ENCODE data around the gene PPP2R5B. TPM values are rescaled to one million over a fixed set of nuclear protein-coding genes. Genes with fewer than 3 reads are reported as not detected.
A peak's percentile ranks its signal among the peaks of the same experiment; 100 is the strongest.

Gene PPP2R5B
- total RNA-seq, 1 donor from 2014 or later = 5.7 TPM

- peaks cover 24% of the 10 kb centered on the region for H4K20me1 ChIP-seq (ENCODE audit: low read depth)
- H3K27ac Mint-ChIP-seq = peak overlapping the region; percentile 67
These were observed 47.6 kb upstream of the PPP2R5B start for GRCh38 chr11:64876835-64877341.

GRCh38 chr11:64877390-64878222 is 46.9 kb upstream of the PPP2R5B start:
- Histone ChIP-seq H3K36me3 (no peaks in the 10 kb centered on the region), H4K20me1 (ENCODE audit: low read depth) (peaks cover 24% of the 10 kb centered on the region), H3K4me3 (peak overlapping the region; percentile 88), H3F3A (ENCODE audit: low read depth) (peaks cover 15% of the 10 kb centered on the region), H2AFZ (replicated peaks) (peak overlapping the region; percentile 90), H3K27me3 (no peaks in the 10 kb centered on the region), H3K9me3 (ENCODE audit: low read depth) (no peaks in the 10 kb centered on the region), H3K9ac (peak overlapping the region; percentile 43), H3K4me1 (peaks cover 18% of the 10 kb centered on the region), H3K27ac (no peak overlapping the region), H3K79me2 (ENCODE audit: low read depth) (peaks cover 17% of the 10 kb centered on the region), H3K4me2 (peak overlapping the region; percentile 88)
- Mint-ChIP-seq H3K4me3 (peak overlapping the region; percentile 98), H3K27ac (peak overlapping the region; percentile 90), H3K4me1 (peaks cover 52% of the 10 kb centered on the region), H3K27me3 (ENCODE audit: insufficient read depth, low read depth) (peaks cover 5% of the 10 kb centered on the region), H3K9me3 (no peaks in the 10 kb centered on the region), H3K36me3 (peaks cover 6% of the 10 kb centered on the region)
- DNase-seq (ENCODE audit: low spot score) = peak; percentile 48
- TF ChIP-seq EZH2phosphoT487 (IDR thresholded peaks at IDR 0.05) (no peak), EZH2 (IDR thresholded peaks at IDR 0.05) (no peak), CTCF (IDR thresholded peaks at IDR 0.05) (no peak)

More at GRCh38 chr11:64876835-64877341, 47.6 kb upstream of the PPP2R5B start:
- Histone ChIP-seq H3K9me3 (ENCODE audit: low read depth) (no peaks in the 10 kb centered on the region), H3K4me3 (peak overlapping the region; percentile 88), H3K36me3 (no peaks in the 10 kb centered on the region), H3K27ac (no peak overlapping the region), H3K27me3 (no peaks in the 10 kb centered on the region), H3K79me2 (ENCODE audit: low read depth) (peaks cover 17% of the 10 kb centered on the region), H2AFZ (replicated peaks) (no peak overlapping the region), H3K4me2 (peak overlapping the region; percentile 88), H3F3A (ENCODE audit: low read depth) (peaks cover 15% of the 10 kb centered on the region), H3K4me1 (peaks cover 18% of the 10 kb centered on the region), H3K9ac (peak overlapping the region; percentile 43)
- peak overlapping the region; percentile 98 for H3K4me3 Mint-ChIP-seq
- H3K27me3 Mint-ChIP-seq (ENCODE audit: insufficient read depth, low read depth) = peaks cover 5% of the 10 kb centered on the region
- peak; percentile 49 for DNase-seq (ENCODE audit: low spot score)
- H3K9me3 Mint-ChIP-seq = no peaks in the 10 kb centered on the region
- H3K4me1 Mint-ChIP-seq = peaks cover 53% of the 10 kb centered on the region
- TF ChIP-seq EZH2 (IDR thresholded peaks at IDR 0.05) = no peak
- no peak for TF ChIP-seq CTCF (IDR thresholded peaks at IDR 0.05)
- TF ChIP-seq EZH2phosphoT487 (IDR thresholded peaks at IDR 0.05) = no peak
- H3K36me3 Mint-ChIP-seq = peaks cover 6% of the 10 kb centered on the region

GRCh38 chr11:64878223-64878493 is 46.3 kb upstream of the PPP2R5B start:
- H3K27ac Mint-ChIP-seq = no peak overlapping the region
- Histone ChIP-seq H3K27ac (no peak overlapping the region), H3K4me1 (peaks cover 18% of the 10 kb centered on the region)

More at GRCh38 chr11:64878223-64878493, 46.3 kb upstream of the PPP2R5B start:
- Histone ChIP-seq H3K27me3 (no peaks in the 10 kb centered on the region), H3K36me3 (no peaks in the 10 kb centered on the region), H2AFZ (replicated peaks) (peak overlapping the region; percentile 90), H4K20me1 (ENCODE audit: low read depth) (peaks cover 24% of the 10 kb centered on the region), H3F3A (ENCODE audit: low read depth) (peaks cover 15% of the 10 kb centered on the region), H3K4me3 (peak overlapping the region; percentile 88), H3K9me3 (ENCODE audit: low read depth) (no peaks in the 10 kb centered on the region), H3K9ac (peak overlapping the region; percentile 43), H3K4me2 (peak overlapping the region; percentile 88), H3K79me2 (ENCODE audit: low read depth) (peaks cover 17% of the 10 kb centered on the region)
- H3K27me3 Mint-ChIP-seq (ENCODE audit: insufficient read depth, low read depth) = peaks cover 5% of the 10 kb centered on the region
- H3K4me3 Mint-ChIP-seq = peak overlapping the region; percentile 98
- H3K36me3 Mint-ChIP-seq = peaks cover 2% of the 10 kb centered on the region
- peak; percentile 34 for TF ChIP-seq EZH2 (IDR thresholded peaks at IDR 0.05)
- no peak for TF ChIP-seq EZH2phosphoT487 (IDR thresholded peaks at IDR 0.05)
- TF ChIP-seq CTCF (IDR thresholded peaks at IDR 0.05) = no peak
- no peaks in the 10 kb centered on the region for H3K9me3 Mint-ChIP-seq
- no peak for DNase-seq (ENCODE audit: low spot score)
- H3K4me1 Mint-ChIP-seq = peaks cover 52% of the 10 kb centered on the region
